GM20000 (cell line): ENCODE data around the gene ZXDC.

Source experiments
- DNase-seq: peaks from one replicate; pipeline ENCODE4 v3.0.0; 2012; ENCODE audit warnings: low spot score
- CTCF ChIP-seq: IDR thresholded peaks from 2 replicates; pipeline ENCODE4 v1.5.1; 2012; ENCODE audit warnings: mild to moderate bottlenecking, control low read depth; ENCODE audit errors: extremely low read depth, missing control alignments

Gene ZXDC

GRCh38 chr3:126390201-126390600 is 85.5 kb downstream of the ZXDC start:
- DNase-seq = no peak
- TF ChIP-seq CTCF = no peak

- no peak for DNase-seq
- TF ChIP-seq CTCF = no peak
Measured at GRCh38 chr3:126389794-126390146, 85.9 kb downstream of the ZXDC start.

GRCh38 chr3:126389112-126389793 is 86.4 kb downstream of the ZXDC start:
- TF ChIP-seq CTCF = peak; percentile 99
- peak; percentile 88 for DNase-seq
